ENCODE measurements around the gene GAL.

Gene GAL

DNA sequence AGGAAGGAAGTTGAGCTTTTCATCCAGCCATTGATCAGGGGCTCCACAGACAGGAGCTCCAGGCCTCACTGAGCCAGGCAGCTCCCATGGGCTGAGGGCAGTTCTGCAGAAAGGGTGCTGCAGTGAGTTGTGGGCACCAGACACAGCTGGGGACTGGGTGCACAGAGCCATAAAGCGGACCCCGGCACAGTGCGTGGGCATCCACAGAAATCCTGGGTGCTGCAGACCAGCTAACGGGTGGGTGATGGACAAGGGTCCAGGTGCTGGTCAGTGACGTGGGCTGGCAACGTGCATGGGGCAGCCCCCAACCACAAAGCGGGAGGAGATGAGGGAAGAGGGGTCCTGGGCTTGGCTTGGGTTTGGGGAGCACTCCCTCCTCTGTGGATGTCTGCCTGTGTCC is 19.4 kb upstream of the GAL start:
- FAIRE-seq = no peak

DNA sequence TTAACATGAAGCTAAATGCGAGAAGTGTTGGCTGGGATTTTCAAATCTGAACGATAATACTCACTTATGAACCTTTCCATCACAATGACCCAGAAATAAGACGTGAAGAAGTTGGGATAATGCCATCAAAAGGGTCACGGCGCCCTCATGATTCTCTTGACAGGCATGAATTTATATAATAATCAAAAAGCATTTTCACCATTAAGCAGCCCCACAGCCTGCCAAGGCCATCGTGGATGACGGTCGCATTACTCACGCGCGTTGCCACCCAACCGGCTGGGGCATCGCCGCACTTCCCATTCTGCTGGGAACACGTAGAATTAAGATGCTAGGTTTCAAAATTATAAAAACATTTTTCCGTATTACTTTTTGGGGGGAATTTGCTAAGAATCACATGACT is 18.9 kb upstream of the GAL start:
- DNase-seq (ENCODE audit: insufficient read length, low spot score) (no peak), FAIRE-seq (no peak)
- TF ChIP-seq SPI1 (IDR thresholded peaks at IDR 0.05; ENCODE audit: low read depth, low read length) (no peak), POU2F2 (IDR thresholded peaks at IDR 0.05; ENCODE audit: low read depth, low read length) (no peak), POLR2AphosphoS5 (IDR thresholded peaks at IDR 0.05; ENCODE audit: low read depth, low read length) (no peak), TAF1 (IDR thresholded peaks at IDR 0.05; ENCODE audit: low read depth, low read length) (no peak), PAX5 (IDR thresholded peaks at IDR 0.05; ENCODE audit: insufficient read depth, low read length, severe bottlenecking) (no peak), POLR2A (IDR thresholded peaks at IDR 0.05; ENCODE audit: low read depth, low read length) (no peak)

More for the DNA sequence above, 19.4 kb upstream of the GAL start:
- no peak for DNase-seq (ENCODE audit: insufficient read length, low spot score)
- no peak for TF ChIP-seq PAX5 (IDR thresholded peaks at IDR 0.05; ENCODE audit: insufficient read depth, low read length, severe bottlenecking)
- no peak for TF ChIP-seq TAF1 (IDR thresholded peaks at IDR 0.05; ENCODE audit: low read depth, low read length)
- TF ChIP-seq POLR2A (IDR thresholded peaks at IDR 0.05; ENCODE audit: low read depth, low read length) = no peak
- TF ChIP-seq POLR2AphosphoS5 (IDR thresholded peaks at IDR 0.05; ENCODE audit: low read depth, low read length) = no peak
- TF ChIP-seq POU2F2 (IDR thresholded peaks at IDR 0.05; ENCODE audit: low read depth, low read length) = no peak
- TF ChIP-seq SPI1 (IDR thresholded peaks at IDR 0.05; ENCODE audit: low read depth, low read length) = no peak

DNA sequence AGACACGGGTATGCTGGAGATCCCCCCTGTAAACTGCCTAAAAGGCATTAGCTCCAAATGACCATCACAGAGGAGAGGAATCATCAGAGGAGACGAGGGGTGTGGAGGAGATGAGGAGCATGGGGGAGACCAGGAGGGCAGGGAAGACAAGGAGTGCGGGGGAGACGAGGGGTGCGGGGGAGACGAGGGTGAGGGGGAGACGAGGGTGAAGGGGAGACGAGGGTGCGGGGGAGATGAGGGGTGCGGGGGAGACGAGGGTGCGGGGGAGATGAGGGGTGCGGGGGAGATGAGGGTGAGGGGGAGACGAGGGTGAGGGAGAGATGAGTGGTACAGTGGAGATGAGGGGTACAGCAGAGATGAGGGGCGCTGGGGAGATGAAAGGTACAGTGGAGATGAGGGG is 17.5 kb upstream of the GAL start:
- no peak for DNase-seq (ENCODE audit: insufficient read length, low spot score)
- TF ChIP-seq POLR2AphosphoS5 (IDR thresholded peaks at IDR 0.05; ENCODE audit: low read depth, low read length) = no peak
- no peak for TF ChIP-seq PAX5 (IDR thresholded peaks at IDR 0.05; ENCODE audit: insufficient read depth, low read length, severe bottlenecking)
- no peak for TF ChIP-seq SPI1 (IDR thresholded peaks at IDR 0.05; ENCODE audit: low read depth, low read length)
- TF ChIP-seq TAF1 (IDR thresholded peaks at IDR 0.05; ENCODE audit: low read depth, low read length) = no peak
- TF ChIP-seq POLR2A (IDR thresholded peaks at IDR 0.05; ENCODE audit: low read depth, low read length) = no peak
- TF ChIP-seq POU2F2 (IDR thresholded peaks at IDR 0.05; ENCODE audit: low read depth, low read length) = no peak
- no peak for FAIRE-seq

DNA sequence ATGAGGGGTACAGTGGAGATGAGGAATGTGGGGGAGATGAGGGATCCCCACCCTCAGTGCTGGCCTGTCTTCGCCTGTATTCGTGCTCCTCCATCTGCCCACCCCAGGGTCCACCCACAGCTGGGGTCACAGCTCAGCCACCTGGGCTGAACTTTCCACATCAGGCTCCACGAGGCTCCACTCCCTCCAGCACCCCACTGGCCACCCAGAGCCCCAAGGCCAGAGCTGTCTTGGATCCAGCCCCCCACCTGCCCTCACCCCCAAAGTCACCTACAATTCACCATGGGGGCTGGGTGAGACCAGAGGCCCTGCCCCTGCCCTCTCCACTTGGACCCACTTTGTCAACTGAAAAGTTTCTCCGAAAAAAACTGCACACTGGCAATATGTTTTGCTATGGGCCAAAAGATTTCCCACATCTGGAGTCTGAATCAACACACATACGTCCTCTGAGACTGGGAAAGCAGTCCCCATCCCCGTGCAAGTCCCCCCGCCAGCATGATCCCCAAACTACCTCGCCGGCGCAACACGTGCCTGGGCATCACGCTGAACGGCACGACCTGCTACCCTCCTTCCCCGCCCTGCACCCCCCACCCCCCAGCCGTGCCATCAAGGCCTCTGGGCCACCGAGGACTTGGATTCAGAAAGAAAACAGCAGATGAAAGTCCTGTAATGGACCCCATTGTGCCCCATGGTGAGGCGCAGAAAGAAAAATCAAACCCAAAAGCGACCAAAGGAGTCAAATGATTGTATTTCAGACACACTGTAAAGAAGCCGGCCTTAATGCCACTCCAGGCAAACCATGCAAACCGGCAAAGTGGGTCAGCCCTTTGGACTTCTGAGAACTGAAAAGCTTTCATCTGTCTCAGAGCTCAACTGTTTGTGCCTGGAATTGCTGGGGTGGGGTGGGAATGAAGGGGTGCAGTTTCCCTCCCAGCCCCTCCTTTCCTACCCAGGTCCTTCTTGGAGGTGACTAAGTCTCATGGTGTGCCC is 16.5 kb upstream of the GAL start:
- TF ChIP-seq POLR2AphosphoS5 (IDR thresholded peaks at IDR 0.05; ENCODE audit: low read depth, low read length) = no peak
- TF ChIP-seq SPI1 (IDR thresholded peaks at IDR 0.05; ENCODE audit: low read depth, low read length) = no peak
- TF ChIP-seq TAF1 (IDR thresholded peaks at IDR 0.05; ENCODE audit: low read depth, low read length) = no peak
- no peak for TF ChIP-seq POU2F2 (IDR thresholded peaks at IDR 0.05; ENCODE audit: low read depth, low read length)
- TF ChIP-seq PAX5 (IDR thresholded peaks at IDR 0.05; ENCODE audit: insufficient read depth, low read length, severe bottlenecking) = no peak
- TF ChIP-seq POLR2A (IDR thresholded peaks at IDR 0.05; ENCODE audit: low read depth, low read length) = no peak
- DNase-seq (ENCODE audit: insufficient read length, low spot score) (no peak), FAIRE-seq (no peak)

DNA sequence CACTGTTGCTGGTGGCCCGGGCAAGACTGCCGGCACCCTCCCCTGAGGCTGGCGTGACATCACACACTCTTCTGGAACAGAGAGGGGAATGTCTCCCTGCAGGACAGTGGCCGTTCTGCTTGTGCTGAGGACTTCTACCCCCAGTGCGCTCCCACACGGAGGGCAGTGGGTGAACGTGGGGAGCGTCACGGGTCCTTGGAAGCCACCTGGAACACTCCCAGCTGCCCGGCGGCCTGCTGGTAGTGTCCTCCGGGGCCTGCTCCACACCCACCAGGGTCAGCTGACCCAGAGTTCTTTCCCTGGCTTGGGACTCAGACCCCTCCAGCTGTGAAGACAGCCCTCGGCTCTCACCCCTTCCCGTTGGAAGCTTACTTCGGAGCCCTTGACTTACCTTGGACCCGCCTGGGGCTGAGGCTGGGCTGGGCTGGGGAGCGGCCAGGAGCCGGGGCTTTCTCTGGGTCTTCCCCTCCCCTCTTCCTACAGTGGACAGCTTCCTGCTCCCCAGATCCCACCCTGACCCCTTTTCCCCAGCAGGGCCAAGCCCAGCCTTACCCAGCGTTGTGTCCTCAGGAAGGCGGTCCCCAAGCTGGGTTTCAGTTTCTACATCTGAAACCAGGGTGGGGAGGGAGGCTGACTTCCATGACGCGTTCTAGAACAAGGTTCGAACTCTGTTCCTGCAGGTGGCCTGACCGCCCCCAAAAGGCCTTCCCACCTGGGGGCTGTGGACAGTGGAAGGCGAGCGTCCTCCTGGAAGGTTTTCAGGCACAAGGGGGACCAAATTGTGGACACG is 14.8 kb upstream of the GAL start:
- FAIRE-seq = no peak
- DNase-seq (ENCODE audit: insufficient read length, low spot score) = no peak
- TF ChIP-seq TAF1 (IDR thresholded peaks at IDR 0.05; ENCODE audit: low read depth, low read length) = no peak
- TF ChIP-seq POLR2A (IDR thresholded peaks at IDR 0.05; ENCODE audit: low read depth, low read length) = no peak
- TF ChIP-seq POLR2AphosphoS5 (IDR thresholded peaks at IDR 0.05; ENCODE audit: low read depth, low read length) = no peak
- TF ChIP-seq PAX5 (IDR thresholded peaks at IDR 0.05; ENCODE audit: insufficient read depth, low read length, severe bottlenecking) = no peak
- TF ChIP-seq SPI1 (IDR thresholded peaks at IDR 0.05; ENCODE audit: low read depth, low read length) = no peak

DNA sequence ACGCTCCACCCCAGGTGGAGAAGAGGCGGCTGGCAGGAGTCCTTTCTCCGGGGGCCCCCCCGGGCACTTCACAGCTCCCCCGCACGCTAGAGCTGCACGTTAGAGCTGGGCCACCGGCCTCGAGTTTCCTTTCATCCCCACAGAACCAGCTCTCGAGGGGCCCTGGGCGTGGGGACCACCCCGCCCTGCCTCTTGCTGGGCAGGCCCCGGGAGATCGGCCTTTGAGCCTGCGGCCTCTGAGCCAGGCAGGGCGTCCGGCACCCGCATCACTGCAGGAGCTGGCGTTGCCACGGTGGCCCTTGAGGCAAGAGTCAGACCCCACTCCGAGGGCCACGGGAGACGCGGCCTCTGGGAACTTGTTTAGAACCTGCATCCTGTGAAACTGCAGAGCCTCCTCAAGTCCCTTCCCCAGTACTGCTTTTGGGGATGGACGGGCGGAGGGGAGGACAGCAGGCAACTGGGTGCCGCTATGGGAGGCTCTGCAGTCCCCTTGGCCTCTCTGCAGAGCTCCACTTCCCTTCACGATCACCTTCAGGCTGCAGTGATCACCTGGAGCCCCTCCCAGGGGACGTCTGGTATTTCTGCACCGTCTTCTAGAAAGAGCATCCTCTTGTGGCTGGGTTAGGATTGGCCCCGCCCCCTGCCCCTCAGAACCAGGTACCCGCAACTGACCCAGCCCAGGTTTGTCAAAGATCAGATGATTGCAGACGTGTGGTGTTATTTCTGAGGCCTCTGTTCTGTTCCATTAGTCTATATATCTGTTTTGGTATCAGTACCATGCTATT is 13.9 kb upstream of the GAL start:
- FAIRE-seq = no peak
- no peak for DNase-seq (ENCODE audit: insufficient read length, low spot score)
- TF ChIP-seq PAX5 (IDR thresholded peaks at IDR 0.05; ENCODE audit: insufficient read depth, low read length, severe bottlenecking) (no peak), POLR2AphosphoS5 (IDR thresholded peaks at IDR 0.05; ENCODE audit: low read depth, low read length) (no peak), POU2F2 (IDR thresholded peaks at IDR 0.05; ENCODE audit: low read depth, low read length) (no peak), TAF1 (IDR thresholded peaks at IDR 0.05; ENCODE audit: low read depth, low read length) (no peak)

DNA sequence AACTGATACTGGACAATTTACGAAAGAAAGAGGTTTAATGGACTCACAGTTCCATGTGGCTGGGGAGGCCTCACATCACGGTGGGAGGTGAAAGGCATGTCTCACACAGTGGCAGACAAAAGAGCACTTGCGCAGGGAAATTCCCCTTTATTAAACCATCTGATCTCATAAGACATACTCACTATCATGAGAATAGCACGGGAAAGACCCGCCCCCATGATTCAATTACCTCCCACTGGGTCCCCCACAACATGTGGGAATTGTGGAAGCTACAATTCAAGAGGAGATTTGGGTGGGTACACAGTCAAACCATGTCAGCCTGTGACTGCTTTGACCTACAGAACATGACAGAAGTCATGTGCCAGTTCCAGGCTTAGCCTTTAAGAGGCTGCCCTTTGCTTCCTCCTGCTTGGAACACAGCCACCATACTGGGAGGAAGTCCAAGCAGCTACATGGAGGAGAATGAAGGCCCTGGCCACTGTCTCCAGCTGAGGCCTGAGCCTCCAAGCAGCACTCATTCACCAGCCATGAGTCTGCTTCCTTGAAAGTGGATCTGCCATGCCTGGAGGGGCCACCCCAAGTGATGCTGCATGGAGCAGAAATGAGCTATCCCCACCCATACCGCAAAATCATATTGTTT is 10.9 kb upstream of the GAL start:
- TF ChIP-seq POU2F2 (IDR thresholded peaks at IDR 0.05; ENCODE audit: low read depth, low read length) (no peak), POLR2A (IDR thresholded peaks at IDR 0.05; ENCODE audit: low read depth, low read length) (no peak), POLR2AphosphoS5 (IDR thresholded peaks at IDR 0.05; ENCODE audit: low read depth, low read length) (no peak), TAF1 (IDR thresholded peaks at IDR 0.05; ENCODE audit: low read depth, low read length) (no peak), SPI1 (IDR thresholded peaks at IDR 0.05; ENCODE audit: low read depth, low read length) (no peak), PAX5 (IDR thresholded peaks at IDR 0.05; ENCODE audit: insufficient read depth, low read length, severe bottlenecking) (no peak)
- FAIRE-seq (no peak), DNase-seq (ENCODE audit: insufficient read length, low spot score) (no peak)

DNA sequence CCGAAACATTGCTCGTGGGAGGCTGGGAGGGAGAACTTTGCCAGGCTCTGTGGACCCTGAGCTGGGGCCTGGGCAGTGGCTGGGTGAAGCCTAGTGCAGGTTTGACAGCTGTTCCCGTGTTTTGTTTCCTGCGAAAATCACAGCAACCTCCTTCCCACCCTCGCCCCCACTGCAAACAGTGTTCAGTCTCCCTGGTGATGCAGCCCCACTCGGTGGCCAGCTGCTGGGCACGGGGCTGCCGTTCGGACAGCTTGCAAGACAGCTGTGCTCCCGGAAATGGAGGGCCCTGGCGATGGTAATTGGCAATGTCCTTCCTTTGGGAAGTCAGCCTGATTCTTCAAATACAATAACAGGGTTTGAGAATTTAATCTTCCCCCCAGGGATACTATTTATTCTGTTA is 10.4 kb upstream of the GAL start:
- FAIRE-seq (no peak), DNase-seq (ENCODE audit: insufficient read length, low spot score) (no peak)
- TF ChIP-seq POLR2A (IDR thresholded peaks at IDR 0.05; ENCODE audit: low read depth, low read length) (no peak), PAX5 (IDR thresholded peaks at IDR 0.05; ENCODE audit: insufficient read depth, low read length, severe bottlenecking) (no peak), SPI1 (IDR thresholded peaks at IDR 0.05; ENCODE audit: low read depth, low read length) (no peak)
